MCF 10A (cell line): Measurements from ENCODE around the gene MMP28. TPM values are rescaled to one million over a fixed set of nuclear protein-coding genes. Genes with fewer than 3 reads are reported as not detected.

Experiments
- BruUV-seq: library from RNA; stranded (reverse); fragments of 400-500 nt; replicated peaks from 2 replicates; lab custom pipeline; 2021; lab: Mats Ljungman, UMichigan
- CTCF ChIA-PET: fragments of 300-600 bp; sonication (Branson Sonifier 250); formaldehyde crosslinking; extraction: SDS; loops from one replicate; lab custom pipeline; 2021; ENCODE audit warnings: antibody characterized with exemption, inconsistent platforms; lab: Yijun Ruan, JAX
- POLR2A ChIA-PET: fragments of 300-600, 350-650 bp; sonication (Branson Sonifier 250); formaldehyde crosslinking; extraction: SDS; loops from one replicate; lab custom pipeline; 2020; ENCODE audit warnings: antibody characterized with exemption, inconsistent platforms; lab: Yijun Ruan, JAX
- DNase-seq: peaks from one replicate; pipeline ENCODE4 v3.0.0-alpha.2; 2018; ENCODE audit not compliant: unreplicated experiment
- H3K27ac Mint-ChIP-seq: one replicate; pipeline ENCODE4 v1.8.0; 2022; ENCODE audit warnings: mild to moderate bottlenecking, low read depth, mixed read lengths; ENCODE audit not compliant: unreplicated experiment
- H3K27me3 Mint-ChIP-seq: one replicate; pipeline ENCODE4 v1.8.0; 2022; ENCODE audit warnings: mixed read lengths; ENCODE audit not compliant: insufficient read depth, unreplicated experiment
- H3K36me3 Mint-ChIP-seq: one replicate; pipeline ENCODE4 v1.8.0; 2022; ENCODE audit warnings: mild to moderate bottlenecking, moderate library complexity, mixed read lengths; ENCODE audit not compliant: insufficient read depth, unreplicated experiment
- H3K4me1 Mint-ChIP-seq: one replicate; pipeline ENCODE4 v1.8.0; 2022; ENCODE audit warnings: mixed read lengths; ENCODE audit not compliant: insufficient read depth, unreplicated experiment
- H3K4me3 Mint-ChIP-seq: one replicate; pipeline ENCODE4 v1.8.0; 2022; ENCODE audit warnings: mild to moderate bottlenecking, moderate library complexity, mixed read lengths; ENCODE audit not compliant: unreplicated experiment
- H3K9me3 Mint-ChIP-seq: one replicate; pipeline ENCODE4 v1.8.0; 2022; ENCODE audit warnings: mixed read lengths; ENCODE audit not compliant: unreplicated experiment
- intact Hi-C: fragments of 100-400 bp; cut with micrococcal nuclease; formaldehyde crosslinking; loops from 2 replicates; pipeline ENCODE4 v1.14.1; 2022
- total RNA-seq: library from RNA; stranded (reverse); gene quantifications from 2 replicates; pipeline ENCODE4 v1.2.3, GENCODE V29; 2022
- TF ChIP-seq, protein P1 (sequence below): fragments of 200-600 bp; IDR thresholded peaks from one replicate; pipeline ENCODE4 v1.8.0; 2022; ENCODE audit warnings: antibody characterized with exemption, mild to moderate bottlenecking; ENCODE audit not compliant: unreplicated experiment

MMP28 gene
- total RNA-seq, 1 experiment from 2014 or later = 27.4 TPM

DNA sequence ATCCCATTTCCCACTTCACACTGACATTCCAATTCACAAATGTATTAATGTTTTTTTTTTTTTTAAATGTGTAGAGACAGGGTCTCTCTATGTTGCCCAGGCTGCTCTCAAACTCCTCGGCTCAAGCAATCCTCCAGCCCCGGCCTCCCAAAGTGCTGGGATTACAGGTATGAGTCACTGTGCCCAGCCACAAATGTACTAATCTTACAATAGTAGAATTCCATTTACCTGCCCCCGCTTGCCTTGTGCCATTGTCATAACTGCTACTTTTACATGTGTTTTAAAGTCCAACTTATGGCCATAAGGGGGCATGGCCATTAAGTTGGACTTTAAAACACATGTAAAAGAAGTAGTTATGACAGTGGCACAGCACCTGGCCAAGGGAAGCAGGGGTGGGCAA, 4.6 kb downstream of the MMP28 start:
- peaks cover 43% of the 10 kb centered on the region for H3K4me1 Mint-ChIP-seq
- no TSS peak for BruUV-seq
- no peak overlapping the region for H3K4me3 Mint-ChIP-seq
- intact Hi-C loops = no loop called here
- H3K9me3 Mint-ChIP-seq = no peaks in the 10 kb centered on the region
- H3K27ac Mint-ChIP-seq = peak overlapping the region; percentile 91
- ChIA-PET POLR2A (interaction anchor here (0.9 to 27.4 kb wide), 4 partner anchors 9 to 202 kb away, joined by 3 to 736 read pairs (median 61); partner anchors contain the start of gene TAF15), CTCF (interaction anchor here (11.7 kb wide), 1 partner anchor 24 kb away, joined by 153 read pairs; no protein-coding TSS in a partner anchor)
- TF ChIP-seq, protein P1, sequence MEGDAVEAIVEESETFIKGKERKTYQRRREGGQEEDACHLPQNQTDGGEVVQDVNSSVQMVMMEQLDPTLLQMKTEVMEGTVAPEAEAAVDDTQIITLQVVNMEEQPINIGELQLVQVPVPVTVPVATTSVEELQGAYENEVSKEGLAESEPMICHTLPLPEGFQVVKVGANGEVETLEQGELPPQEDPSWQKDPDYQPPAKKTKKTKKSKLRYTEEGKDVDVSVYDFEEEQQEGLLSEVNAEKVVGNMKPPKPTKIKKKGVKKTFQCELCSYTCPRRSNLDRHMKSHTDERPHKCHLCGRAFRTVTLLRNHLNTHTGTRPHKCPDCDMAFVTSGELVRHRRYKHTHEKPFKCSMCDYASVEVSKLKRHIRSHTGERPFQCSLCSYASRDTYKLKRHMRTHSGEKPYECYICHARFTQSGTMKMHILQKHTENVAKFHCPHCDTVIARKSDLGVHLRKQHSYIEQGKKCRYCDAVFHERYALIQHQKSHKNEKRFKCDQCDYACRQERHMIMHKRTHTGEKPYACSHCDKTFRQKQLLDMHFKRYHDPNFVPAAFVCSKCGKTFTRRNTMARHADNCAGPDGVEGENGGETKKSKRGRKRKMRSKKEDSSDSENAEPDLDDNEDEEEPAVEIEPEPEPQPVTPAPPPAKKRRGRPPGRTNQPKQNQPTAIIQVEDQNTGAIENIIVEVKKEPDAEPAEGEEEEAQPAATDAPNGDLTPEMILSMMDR = no peak
- no peaks in the 10 kb centered on the region for H3K27me3 Mint-ChIP-seq
- peak; percentile 72 for DNase-seq
- H3K36me3 Mint-ChIP-seq = peaks cover 15% of the 10 kb centered on the region

DNA sequence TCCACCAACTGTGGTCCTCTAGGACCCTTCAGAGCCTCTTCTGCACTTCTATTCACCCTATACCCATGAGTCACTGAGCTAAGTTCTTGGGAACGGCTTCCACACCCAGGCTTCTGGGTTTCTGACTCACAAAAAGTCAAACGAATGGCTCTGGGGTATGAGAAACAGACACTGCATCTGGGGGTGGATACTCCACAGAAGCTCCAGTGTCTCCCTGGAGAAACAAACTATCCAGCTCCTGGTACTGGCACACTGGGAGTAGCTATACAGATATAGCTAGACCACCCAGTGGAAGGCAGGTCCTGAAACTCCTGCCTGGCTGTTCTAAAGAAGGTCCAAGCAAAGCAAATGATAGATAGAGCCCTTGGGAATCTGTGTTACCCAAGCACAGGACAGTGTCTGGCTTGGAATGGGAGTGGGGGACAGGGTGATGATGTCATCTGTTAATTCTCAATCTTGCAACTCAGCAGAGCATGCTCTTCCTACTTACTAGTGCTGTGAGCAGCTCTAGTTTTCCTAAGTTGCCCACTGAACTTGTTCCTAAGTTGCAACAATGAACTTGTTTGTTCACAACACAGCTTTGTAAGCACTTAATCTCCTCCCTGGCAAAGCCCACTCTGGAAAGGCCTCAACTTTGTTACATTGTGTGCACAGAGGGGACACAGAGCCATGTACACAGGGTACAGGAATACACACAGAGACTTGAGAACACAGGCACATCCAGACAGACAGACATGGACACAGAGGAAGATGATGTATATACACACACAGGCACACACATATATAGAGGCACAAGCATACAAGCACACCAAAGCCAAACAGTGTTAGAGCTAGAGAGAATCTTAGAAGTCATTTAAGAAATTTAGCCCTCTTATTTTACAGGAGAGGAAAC, 6.7 kb downstream of the MMP28 start:
- TF ChIP-seq, protein P1 = no peak
- intact Hi-C loops = no loop called here
- H3K27me3 Mint-ChIP-seq = no peaks in the 10 kb centered on the region
- H3K27ac Mint-ChIP-seq = peak overlapping the region; percentile 85
- TSS peak; percentile 69 for BruUV-seq
- ChIA-PET POLR2A (interaction anchor here (0.8 to 27.6 kb wide), 6 partner anchors 10 to 355 kb away, joined by 3 to 736 read pairs (median 36); partner anchors contain the start of gene TAF15), CTCF (interaction anchor here (0.6 to 6.2 kb wide), 12 partner anchors 8 to 720 kb away, joined by 3 to 48 read pairs (median 6); partner anchors contain the start of gene TAF15)
- peak overlapping the region; percentile 52 for H3K4me3 Mint-ChIP-seq
- peaks cover 30% of the 10 kb centered on the region for H3K36me3 Mint-ChIP-seq
- H3K9me3 Mint-ChIP-seq = no peaks in the 10 kb centered on the region
- peaks cover 59% of the 10 kb centered on the region for H3K4me1 Mint-ChIP-seq
- DNase-seq = peak; percentile 95

DNA sequence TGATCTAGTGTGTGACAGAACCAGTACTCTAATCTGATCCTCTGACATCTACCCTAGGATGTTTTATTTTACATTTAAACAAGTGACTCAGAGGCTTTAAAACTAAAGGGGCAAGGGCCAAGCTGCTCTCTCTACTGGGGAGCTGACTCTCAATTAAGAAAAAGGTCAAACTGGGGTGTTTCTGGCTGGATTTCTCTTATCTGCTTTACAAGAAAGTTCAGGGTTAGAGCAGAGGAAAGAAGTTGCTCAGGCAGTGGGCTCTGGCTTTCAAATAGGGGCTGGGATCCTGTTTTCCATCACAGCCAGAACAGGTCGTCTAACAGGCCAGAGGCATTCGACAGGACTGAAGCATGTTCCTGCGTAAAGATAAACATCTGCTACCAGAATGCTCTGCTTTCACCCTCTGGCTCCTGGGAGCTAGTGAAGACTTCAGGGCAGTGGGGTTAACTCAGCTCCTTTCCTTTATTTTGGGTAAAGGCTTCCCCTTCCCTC, 8.5 kb downstream of the MMP28 start:
- BruUV-seq = no TSS peak
- peaks cover 50% of the 10 kb centered on the region for H3K4me1 Mint-ChIP-seq
- DNase-seq = no peak
- H3K4me3 Mint-ChIP-seq = no peak overlapping the region
- H3K27ac Mint-ChIP-seq = peak overlapping the region; percentile 85
- CTCF ChIA-PET = interaction anchor here (0.7 to 6.2 kb wide), 7 partner anchors 8 to 23 kb away, joined by 3 to 48 read pairs (median 25); partner anchors contain the start of genes MMP28 and TAF15
- no peaks in the 10 kb centered on the region for H3K9me3 Mint-ChIP-seq
- TF ChIP-seq, protein P1 = no peak
- intact Hi-C loops = no loop called here
- peaks cover 42% of the 10 kb centered on the region for H3K36me3 Mint-ChIP-seq
- H3K27me3 Mint-ChIP-seq = no peaks in the 10 kb centered on the region
- POLR2A ChIA-PET = interaction anchor here (0.9 to 27.6 kb wide), 5 partner anchors 3 to 198 kb away, joined by 3 to 736 read pairs (median 489); partner anchors contain the start of genes MMP28 and TAF15
